DMS 273 (cell line): Measurements from ENCODE around the gene TRPM3.

Experiments
- DNase-seq: peaks from one replicate; lab custom pipeline; 2025; ENCODE audit not compliant: unreplicated experiment; lab: John Stamatoyannopoulos, UW

TRPM3 gene

GRCh38 chr9:70617033-70617828 lies 504.2 kb downstream of the TRPM3 start:
- no peak for DNase-seq

- DNase-seq = no peak
Measured at GRCh38 chr9:70616228-70616990, 505.0 kb downstream of the TRPM3 start.

DNA sequence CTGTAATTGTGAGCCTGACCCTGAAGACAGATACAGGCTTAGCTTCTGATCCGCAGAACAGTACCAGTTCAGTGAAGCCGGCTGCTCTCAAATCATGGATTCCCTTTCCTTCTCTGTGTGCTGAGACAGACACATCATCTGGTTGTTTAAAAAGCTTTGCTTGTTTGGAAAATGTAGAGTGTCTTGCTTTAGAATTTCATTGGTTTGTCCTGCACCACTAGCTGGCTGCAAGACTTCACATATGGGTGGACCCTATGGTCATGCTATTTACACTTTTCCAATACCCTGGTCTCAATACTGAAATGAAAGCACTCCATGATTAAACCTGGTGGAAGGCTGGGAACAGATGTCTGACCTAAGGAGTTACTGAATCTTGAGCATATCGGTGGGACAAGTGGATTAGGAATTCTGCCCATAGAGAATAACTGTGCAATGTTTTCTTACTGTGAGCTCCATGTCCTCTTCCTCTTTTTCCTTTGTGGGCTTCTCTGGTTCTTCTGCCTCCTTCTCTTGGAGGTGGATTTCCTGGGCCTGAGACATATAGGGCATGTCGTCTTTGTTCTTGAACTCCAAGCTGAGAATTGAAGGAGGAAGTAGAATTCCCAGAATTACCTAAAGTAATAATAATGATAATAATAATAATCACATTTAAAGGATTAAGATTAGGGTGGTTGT lies 505.8 kb downstream of the TRPM3 start:
- no peak for DNase-seq

- DNase-seq = no peak
Measured at GRCh38 chr9:70614786-70615463, 506.5 kb downstream of the TRPM3 start.

- DNase-seq = no peak
Measured at GRCh38 chr9:70613024-70613768, 508.2 kb downstream of the TRPM3 start.

DNA sequence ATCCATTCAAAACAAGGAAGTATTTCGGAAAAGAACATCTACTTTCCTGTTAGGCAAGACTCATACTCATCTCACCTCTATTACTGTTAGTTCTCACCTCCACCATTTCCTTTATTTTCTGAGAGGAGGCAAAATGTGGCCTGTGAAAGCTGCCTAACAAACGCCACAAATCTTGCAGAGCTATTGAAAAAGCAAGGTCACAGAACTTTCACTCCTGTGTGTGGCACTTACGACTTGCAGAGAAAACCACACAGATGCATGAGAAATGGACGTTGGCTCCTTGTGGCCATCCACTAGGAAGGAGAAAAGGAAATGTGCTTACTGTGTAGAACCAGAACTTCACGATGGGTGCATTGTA lies 511.2 kb downstream of the TRPM3 start:
- no peak for DNase-seq

DNA sequence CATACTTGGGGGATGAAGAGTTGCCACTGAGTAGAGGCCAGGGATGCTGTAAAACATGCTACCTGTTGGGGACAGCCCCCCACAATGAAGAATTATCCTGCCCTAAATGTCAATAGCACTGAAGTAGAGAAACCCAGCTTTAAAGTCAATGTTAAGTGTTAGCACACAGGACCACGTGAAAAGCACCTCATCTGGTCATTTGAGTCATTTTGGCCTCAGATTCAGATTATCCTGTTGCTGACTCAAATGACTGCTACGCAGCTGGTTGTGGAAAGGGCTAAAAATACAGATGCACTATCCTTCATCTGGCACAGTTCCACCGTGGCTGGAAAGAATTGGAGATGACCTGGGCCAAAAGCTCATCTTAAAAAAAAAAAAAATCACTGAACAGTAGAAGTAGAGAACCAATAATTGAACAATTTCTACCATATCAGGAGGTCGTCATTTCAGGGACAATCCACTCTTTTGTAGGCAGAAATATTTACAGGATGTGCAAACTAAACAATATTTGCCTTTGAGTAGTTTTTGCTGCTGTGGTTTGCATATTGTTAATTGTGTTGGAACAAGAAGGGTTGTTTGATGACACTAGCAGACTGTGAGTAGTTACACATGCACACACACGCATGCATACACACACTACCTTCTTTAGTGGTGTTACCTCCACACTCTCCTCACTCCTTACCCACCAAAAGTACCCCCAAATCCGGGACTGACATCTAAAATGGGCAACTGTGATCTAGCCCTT lies 511.7 kb downstream of the TRPM3 start:
- no peak for DNase-seq

- DNase-seq = no peak
Measured at GRCh38 chr9:70609011-70609410, 512.4 kb downstream of the TRPM3 start.

- peak; percentile 11 for DNase-seq
Measured at GRCh38 chr9:70607926-70608325, 513.5 kb downstream of the TRPM3 start.

DNA sequence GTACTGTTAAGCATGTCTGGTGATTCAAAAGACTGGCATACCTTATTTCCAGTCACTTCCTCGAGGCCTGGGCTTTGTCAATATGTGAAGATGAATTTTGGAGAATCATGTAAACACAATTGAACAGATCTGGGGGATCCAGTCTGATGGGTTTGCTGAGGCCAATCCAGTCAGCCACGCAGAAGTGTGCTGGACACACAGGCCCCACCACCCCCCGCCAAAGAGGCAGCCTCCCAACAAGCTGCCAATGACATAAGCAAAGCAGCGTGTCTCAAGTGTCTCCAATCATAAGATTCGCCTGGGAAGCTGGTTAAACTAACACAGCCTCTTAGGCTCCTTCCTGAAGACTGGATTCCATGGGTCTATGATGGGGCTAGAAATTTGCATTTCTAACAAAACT lies 514.1 kb downstream of the TRPM3 start:
- no peak for DNase-seq

- DNase-seq = no peak
Measured at GRCh38 chr9:70603020-70603411, 518.4 kb downstream of the TRPM3 start.

GRCh38 chr9:70602321-70603019 lies 519.0 kb downstream of the TRPM3 start:
- peak; percentile 84 for DNase-seq

GRCh38 chr9:70601000-70601951 lies 520.1 kb downstream of the TRPM3 start:
- DNase-seq = peak; percentile 97

DNA sequence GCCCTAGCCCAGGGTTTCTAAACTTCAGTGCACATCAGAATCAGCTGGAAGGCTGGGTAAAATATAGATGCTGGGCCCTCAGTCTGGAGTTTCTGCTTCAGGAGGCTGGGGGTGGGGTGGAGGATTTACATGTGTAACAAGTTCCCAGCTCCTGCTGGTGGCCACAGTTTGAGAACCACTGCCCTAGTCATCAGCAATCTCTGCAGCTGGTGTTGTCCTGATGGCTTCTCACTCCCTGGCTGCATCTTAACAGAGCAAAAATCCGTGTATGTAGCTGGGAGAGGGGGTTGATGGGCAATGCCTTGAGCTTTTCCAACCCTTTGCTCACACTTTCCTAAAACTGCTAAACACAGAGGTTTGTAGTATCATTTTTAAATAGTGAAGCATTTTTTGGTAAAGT lies 520.9 kb downstream of the TRPM3 start:
- peak; percentile 54 for DNase-seq

GRCh38 chr9:70597886-70598285 lies 523.5 kb downstream of the TRPM3 start:
- no peak for DNase-seq

- peak; percentile 10 for DNase-seq
Measured at GRCh38 chr9:70595211-70595610, 526.2 kb downstream of the TRPM3 start.

- peak; percentile 59 for DNase-seq
Measured at GRCh38 chr9:70594386-70594944, 527.0 kb downstream of the TRPM3 start.

- no peak for DNase-seq
Measured at GRCh38 chr9:70593241-70593640, 528.2 kb downstream of the TRPM3 start.
